NCI-H82 treated with DMSO at 0.1 percent for 48 hours (cell line): Measurements from ENCODE around the gene TEKT4.
"Not testable (repeated sequence)": the region's sequence is repeated elsewhere in the genome, so short reads cannot be mapped to it uniquely, and the experiment has no call there.

Experiments used
- DNase-seq: peaks from one replicate; lab custom pipeline; 2025; ENCODE audit not compliant: unreplicated experiment; lab: John Stamatoyannopoulos, UW

Gene TEKT4

GRCh38 chr2:94875820-94876522 is 4.7 kb downstream of the TEKT4 start:
- no peak for DNase-seq

GRCh38 chr2:94876523-94876863 is 5.3 kb downstream of the TEKT4 start:
- no peak for DNase-seq

GRCh38 chr2:94877129-94877528 is 5.9 kb downstream of the TEKT4 start:
- no peak for DNase-seq

DNA sequence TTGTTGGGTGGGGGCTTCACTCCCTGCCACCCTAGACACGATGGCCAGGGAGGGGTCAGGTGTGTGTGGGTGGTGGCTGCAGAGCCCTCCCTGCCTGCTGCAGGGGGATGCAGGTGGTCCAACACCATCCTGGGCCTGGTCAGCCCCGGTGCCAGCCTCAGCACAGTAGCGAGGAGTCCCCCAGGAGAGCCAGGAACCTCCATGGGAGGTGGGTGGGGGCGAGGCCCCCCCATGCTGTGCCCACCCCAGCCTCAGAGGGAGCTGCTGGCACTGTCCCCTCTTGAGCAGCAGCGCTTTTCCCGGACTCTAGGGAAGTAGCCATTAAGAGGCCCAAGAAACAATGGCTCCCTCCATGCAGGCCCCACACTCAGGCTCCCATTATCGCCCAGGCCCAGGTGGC is 7.3 kb downstream of the TEKT4 start:
- not testable (repeated sequence) for DNase-seq

GRCh38 chr2:94879314-94879981 is 8.2 kb downstream of the TEKT4 start:
- DNase-seq, result no peak

- DNase-seq, result no peak
These were observed 8.8 kb downstream of the TEKT4 start for GRCh38 chr2:94879982-94880377.

DNA sequence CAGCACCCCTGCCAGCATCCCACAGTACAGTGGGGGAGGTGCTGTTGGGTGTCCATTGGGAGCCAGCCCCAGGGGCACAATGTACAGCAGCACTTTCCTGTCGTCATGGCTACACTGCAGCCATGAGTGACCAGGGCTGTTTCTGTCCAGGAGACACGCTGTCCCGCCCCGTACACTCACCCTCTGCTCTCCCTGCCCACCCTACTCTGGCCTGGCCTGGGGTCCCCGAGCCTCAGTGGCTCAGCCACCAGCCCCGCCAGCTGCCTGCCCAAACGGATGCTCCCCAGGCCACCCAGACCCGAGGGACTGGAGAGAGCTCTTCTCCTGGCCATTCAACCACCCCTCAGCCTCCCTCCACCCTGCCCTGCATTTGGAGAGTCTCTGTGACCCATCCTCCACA is 9.3 kb downstream of the TEKT4 start:
- DNase-seq, result no peak

- no peak for DNase-seq
These were observed 9.8 kb downstream of the TEKT4 start for GRCh38 chr2:94881070-94881469.

GRCh38 chr2:94890234-94890633 is 19.0 kb downstream of the TEKT4 start:
- no peak for DNase-seq

- not testable (repeated sequence) for DNase-seq
These were observed 24.0 kb downstream of the TEKT4 start for GRCh38 chr2:94895273-94895672.

DNA sequence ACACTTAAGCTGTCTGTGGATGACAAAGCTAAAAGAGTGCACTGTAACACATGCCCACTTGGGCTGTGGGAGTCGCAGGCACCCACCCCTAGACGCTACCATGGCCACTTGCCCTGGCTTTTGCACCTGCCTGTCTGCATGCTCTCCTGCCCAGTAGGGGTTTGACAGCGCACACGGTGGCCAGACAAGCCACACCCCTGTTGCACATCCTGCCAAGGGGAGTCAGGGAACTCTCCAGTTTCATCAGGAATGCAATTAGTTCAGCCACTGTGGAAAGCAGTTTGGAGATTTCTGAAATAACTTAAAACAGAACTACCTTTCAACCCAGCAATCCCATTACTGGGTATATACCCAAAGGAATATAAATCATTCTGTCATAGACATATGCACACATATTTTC is 35.7 kb downstream of the TEKT4 start:
- DNase-seq, result not testable (repeated sequence)

DNA sequence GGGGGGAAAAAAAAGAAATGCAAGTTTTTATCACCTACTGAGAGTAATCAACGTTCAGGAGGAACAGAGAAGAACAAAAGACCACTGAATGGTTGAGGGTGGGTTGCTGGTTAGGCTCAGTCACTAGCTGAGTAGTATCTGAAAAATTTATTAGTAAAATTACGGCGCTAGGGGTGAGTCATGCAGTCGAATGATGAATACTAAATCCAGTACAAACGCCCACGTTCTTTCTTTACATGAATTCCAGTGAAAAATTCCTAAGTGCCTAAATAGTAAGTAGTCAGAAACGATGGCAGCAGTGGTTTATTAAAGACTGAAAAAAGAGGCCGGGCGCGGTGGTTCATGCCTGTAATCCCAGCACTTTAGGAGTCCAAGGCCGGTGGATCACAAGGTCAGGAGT is 52.0 kb downstream of the TEKT4 start:
- no peak for DNase-seq

GRCh38 chr2:94924999-94925398 is 53.8 kb downstream of the TEKT4 start:
- DNase-seq, result not testable (repeated sequence)
